Activated T-cell treated with anti-CD3 and anti-CD28 coated beads for 1 hour (primary cell): ENCODE results near the gene SPAG5.

Experiments used
- DNase-seq: peaks from one replicate; pipeline ENCODE4 v3.0.0-alpha.2; 2020; ENCODE audit warnings: low read depth

Gene SPAG5

DNA sequence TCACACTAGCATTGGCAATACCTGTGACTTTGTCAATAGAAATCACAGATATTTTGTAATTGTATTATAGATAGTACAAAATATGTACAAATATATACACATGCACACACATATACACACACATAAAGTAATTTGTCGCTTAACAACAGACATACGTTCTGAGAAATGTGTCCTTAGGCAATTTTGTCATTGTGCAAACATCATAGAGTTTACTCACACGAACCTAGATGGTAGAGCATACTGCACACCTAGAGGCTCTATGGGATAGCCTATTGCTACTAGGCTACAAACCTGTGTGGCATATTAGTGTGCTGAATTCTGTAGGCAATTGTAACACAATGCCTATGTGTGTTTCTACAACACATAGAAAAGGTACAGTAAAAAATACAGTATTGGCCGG, 57.4 kb downstream of the SPAG5 start:
- DNase-seq: no peak

DNA sequence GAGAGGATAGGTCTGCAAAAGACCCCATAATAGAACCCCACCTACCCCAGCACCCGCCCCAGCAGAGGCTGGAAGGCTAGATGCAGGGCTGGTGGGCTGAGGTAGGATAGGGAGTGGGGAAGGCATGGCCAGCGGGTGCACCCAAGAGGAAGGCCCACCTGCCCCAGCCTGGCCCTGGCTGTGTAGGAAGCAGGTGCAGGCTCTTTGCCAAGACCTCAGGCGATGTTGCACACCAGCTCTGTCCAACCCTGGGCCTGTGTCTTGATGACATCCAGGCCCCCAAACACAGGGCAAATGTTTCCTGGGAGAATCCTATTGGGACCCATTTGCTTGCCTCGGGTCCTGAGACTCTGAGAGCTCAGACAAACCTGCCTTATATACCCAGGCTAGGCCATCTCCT, 58.6 kb downstream of the SPAG5 start:
- DNase-seq: no peak

DNA sequence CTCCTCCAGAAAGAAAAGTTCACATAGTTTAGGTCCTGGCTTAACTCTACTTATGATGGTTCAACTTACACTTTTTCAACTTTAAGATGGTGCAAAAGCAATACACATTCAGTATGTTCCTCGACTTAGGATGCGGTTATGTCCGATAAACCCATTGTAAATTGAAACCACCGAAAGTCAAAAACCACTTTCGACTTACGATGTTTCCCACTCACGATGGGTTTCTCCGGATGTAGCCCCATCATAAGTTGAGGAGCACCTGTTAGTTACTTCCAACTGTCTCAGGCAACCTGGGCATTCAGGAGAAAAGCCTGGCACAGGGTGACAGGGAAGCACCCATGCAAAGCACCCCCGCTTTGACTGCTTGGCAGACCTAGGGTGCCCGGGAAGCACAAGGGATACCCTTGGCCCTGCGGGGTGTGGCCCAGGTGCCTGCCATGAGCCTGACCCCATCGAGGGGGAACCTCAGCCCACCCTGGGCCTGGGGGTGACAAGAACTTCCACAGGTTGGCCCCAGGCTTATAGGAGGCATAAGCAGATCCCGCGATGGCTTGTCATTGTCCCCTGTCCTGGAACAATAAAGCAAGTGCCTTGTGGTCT, 60.4 kb downstream of the SPAG5 start:
- no peak for DNase-seq

DNA sequence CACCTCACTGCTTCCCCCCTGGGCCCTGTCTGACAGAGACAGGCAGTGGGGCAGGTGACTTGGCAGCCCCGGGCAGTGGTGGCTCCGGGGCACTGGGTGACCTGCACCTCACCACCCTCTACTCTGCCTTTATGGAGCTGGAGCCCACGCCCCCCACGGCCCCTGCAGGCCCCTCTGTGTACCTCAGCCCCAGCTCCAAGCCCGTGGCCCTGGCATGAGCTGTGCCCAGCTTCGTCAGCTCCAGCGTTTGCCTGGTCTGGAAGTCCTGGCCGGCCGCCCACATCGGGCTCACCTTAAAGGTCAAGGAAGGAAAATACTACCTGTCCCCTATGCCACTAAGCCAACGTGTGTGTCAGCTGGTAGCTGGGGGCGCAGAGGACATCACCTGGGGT, 61.6 kb downstream of the SPAG5 start:
- DNase-seq: no peak

DNA sequence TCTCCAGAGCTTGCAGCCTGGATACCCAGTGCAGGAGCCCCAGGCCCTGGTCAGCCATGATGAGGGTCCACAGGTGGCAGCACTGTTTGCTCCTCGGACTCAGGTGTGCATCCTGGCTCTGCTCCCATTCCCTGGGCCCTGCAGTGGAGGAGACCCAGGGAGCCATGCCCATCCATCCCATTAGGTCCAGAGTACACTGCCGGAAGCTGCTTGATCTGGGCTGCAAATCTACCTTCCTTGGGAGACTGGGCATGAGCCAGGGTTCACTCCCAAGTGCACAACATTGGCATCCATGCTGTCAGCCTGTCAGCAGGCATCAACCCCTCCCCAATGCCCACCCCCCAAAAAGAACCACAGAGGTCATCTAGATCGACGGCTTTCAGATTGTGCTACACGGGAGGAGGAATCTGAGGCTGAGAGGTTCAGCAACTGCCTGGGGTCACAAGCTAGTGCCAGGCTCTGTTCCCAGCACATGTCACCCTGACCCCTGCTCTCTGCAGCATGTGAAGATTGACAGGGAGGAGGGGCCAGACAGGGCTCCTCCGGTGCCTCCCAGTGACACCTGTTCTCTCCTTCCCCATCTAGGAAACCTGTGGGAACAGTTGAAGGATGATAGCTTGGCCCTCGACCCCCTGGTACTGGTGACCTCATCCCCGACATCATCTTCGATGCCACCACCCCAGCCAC, 62.1 kb downstream of the SPAG5 start:
- DNase-seq: no peak

DNA sequence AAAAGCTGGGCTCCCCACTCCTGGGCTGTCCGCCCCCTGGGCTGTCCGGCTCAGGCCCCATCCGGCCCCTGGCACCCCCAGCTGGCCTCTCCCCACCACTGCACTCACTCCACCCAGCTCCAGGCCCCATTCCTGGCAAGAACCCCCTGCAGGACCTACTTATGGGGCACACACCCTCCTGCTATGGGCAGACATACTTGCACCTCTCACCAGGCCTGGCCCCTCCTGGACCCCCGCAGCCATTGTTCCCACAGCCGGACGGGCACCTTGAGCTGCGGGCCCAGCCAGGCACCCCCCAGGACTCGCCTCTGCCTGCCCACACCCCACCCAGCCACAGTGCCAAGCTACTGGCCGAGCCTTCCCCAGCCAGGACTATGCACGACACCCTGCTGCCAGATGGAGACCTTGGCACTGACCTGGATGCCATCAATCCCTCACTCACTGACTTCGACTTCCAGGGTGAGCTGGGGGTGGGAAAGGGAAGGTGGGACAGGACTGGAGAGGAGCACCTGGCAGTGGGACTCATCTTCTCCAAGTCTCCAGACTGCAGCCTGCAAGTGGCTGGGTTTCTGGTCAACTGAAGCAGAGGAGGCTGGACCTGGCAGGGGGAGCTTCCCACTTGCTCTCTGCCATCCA, 64.0 kb downstream of the SPAG5 start:
- DNase-seq: no peak

DNA sequence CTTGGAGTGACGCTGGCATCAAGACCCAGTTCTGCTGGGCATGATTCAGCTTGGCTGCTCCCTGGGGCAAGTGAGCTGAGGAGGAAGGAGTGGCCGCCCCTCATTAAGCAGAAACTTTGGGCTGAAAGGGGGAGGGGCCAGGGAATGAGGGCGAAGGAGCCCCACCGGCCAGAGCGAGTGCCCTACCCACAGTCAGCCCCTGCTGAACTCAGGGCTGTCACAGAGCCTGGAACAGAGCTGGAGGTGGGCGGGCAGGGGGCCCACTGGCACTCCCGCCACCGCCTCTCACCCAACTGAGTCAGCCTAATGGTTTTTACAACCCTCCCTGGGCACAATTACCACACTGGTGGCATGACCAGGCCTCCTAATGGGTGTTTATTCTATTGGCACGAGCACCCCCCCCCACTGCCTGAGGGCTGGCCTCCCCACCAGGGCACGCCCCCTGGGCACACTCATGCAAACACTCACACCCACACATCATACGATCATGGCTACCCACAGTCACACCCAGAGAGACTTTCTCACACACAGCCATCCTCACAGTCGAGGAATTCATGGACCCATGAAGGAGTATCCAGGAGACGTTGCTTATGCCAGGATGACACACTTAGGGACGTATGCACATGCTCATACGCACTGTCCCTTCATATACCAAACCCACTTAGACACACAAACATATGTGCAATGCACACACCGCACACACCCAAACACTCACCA, 65.6 kb downstream of the SPAG5 start:
- DNase-seq: no peak

DNA sequence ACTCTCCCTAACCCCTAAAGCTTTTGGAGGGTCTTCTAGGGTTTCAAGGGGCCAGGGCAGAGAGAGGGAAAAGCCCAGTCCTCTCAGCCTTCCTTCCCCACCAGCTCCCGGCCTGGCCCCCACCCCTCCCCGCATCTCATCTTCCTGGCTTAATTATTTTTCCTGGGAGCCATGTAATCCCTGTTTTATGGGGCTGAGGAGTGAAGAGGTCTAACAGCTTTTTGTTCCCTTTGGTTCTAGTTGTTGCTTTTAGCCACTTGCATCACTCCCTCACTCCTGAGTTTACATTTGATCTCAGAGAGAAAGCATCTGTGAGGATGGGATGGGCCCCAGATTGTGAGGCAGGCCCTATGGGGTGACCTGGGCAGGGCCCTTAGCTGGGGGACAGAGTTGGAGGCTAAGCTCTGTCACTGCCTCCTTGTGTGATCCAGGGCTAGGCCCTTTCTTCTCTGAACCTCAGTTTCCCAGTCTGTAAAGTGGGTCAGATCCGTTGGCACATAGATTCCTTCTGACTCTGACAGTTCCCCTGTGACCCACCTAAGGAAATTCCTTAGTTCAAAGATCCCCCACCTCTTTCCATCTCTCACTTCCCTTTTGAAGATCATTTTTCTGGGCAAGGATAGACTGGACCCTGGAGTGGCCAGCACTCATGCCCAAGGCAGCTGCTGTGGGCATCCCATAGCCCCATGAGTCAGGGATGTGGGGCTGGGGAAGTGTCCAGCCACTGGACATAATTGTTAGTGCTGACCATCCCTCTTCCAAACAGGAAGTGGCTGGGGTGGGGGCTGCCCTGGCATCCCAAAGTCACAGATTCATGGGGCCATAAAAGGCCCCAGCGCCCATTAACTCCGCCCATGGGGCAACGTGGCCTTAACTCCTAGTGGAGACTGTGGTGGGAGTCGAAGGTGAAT, 66.5 kb downstream of the SPAG5 start:
- no peak for DNase-seq

DNA sequence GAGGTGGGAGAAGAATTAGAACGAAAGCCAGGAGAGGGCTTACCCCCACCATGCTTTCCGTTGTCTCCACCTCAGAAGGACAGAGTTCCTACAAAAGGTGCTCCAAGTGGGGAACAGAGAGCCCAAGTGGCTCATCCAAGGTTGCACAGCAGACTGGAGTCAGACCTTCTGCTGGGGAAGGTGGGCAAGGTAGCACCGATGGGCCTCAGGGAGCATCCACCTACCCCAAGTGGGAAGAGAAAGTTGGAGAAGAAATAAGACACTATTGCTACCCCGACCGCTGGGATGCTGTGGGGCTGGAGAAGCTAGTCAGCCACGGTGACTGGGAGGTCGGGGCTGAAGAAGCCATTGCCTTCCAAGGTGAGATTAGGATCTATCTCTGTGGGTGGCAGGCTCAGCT, 67.9 kb downstream of the SPAG5 start:
- DNase-seq: no peak

DNA sequence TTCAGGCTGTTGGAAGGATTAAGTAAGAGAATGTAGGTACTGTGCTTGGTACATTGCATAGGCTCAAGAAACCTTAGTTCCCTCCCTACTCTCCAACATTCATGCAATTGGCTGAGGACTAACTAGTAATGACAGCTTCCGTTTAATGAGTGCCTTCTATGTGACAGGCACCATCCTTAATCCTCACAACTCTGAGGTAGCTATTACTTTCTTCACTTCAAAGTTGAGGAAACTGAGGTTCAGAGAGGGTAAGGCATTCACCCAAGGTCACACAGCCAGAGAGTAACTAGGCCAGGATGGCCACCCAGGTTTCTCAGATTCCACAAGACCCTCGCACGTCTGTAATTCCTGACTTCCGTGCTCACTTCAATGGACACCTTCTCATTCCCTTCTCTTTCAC, 68.6 kb downstream of the SPAG5 start:
- DNase-seq: no peak

DNA sequence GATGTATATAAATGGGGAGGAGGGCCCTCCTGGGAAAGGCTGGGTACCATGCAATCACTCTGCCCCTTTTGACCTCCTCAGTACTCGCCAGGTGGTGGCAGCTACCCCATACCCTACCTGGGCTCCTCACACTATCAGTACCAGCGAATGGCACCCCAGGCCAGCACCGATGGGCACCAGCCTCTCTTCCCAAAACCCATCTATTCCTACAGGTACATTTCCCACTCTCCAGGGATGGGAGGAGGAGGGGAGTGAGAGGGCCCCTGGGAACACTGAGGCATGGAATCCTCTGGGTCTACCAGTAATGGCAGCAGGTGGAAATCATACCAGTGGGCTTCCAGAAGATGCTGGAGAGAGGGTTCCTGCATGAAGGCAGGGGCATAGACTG, 69.8 kb downstream of the SPAG5 start:
- no peak for DNase-seq

DNA sequence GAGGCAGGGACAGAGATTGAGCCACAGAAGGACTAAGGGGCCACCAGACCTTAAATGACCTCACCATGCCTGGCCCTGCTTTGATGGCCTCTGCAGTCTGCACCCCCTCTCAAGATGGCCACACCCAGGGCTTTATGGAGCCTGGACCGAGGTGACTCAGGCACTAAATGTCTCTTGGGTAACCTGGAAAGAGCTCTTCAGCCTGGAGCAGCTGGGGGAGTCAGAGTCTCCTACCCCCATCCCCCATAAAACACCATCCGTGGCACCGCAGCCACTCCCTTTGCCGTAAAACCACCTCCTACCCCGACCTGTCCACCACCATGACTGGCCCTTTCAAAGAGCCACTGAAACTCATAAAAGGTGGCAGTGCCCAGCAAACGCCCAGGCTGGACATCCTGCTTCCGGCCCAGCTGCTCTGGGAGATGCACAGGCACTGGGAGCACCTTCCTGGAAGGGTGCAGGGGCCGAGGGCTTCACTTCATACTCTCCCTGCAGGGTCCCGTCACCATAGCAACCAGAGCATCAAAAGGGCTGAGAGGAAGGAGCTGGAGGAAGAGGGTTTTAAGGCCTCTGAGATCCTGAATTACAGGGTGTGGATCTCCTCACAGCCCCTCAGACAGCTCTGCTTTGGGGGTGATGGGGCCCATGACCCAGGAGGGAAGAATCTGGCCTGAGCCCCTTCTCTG, 70.4 kb downstream of the SPAG5 start:
- no peak for DNase-seq

DNA sequence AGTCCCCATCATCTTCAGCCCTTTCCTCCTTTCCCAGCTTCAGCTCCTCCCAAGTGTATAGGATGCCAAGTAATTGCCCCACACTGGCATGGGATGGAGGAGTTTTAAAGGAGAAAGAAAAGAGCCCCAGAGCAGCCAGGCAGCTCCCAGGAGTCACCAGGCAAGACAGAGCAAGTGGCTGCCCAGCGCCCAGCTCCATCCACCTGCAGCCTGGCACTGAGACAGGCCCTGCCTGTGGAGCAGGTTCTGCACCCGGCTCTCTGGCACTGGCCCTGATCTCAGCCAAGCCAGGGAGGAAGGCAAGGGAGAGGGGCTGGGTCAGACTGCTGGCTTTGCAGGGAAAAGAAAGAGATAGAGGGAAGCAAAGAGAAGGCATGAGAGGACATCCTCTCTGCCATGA, 71.0 kb downstream of the SPAG5 start:
- no peak for DNase-seq
